Gastroesophageal sphincter (tissue), 3 donors: Measurements from ENCODE around the gene IKZF3.

Source experiments
- CTCF ChIP-seq, 4 experiments: fragments of 200-600 bp in 2 of 4; fragments of 450-650 bp in 2 of 4; sonication (generic) in 1 of 4; IDR thresholded peaks; one replicate each; pipeline ENCODE4 v1.5.1; 2017 to 2019; ENCODE audit warnings: antibody characterized with exemption in 4 of 4, mild to moderate bottlenecking in 2 of 4, moderate library complexity in 2 of 4
- POLR2A ChIP-seq, 2 donors: fragments of 450-650 bp; IDR thresholded peaks; one replicate each; pipeline ENCODE4 v1.6.1; 2017; ENCODE audit warnings: antibody characterized with exemption in 2 of 2, mild to moderate bottlenecking in 2 of 2, moderate library complexity in 1 of 2
- POLR2AphosphoS5 ChIP-seq: sonication (generic); formaldehyde crosslinking; IDR thresholded peaks from one replicate; pipeline ENCODE4 v1.6.1; 2017; ENCODE audit warnings: antibody characterized with exemption

GRCh38 chr17:39781031-39781860, 82.9 kb downstream of the IKZF3 start:
- TF ChIP-seq POLR2AphosphoS5 (no peak), POLR2A (IDR thresholded peaks at IDR 0.05) (no peak), CTCF (IDR thresholded peaks at IDR 0.05) (no peak)
